Measurements from ENCODE around the gene TMTC1.

The TMTC1 gene

DNA sequence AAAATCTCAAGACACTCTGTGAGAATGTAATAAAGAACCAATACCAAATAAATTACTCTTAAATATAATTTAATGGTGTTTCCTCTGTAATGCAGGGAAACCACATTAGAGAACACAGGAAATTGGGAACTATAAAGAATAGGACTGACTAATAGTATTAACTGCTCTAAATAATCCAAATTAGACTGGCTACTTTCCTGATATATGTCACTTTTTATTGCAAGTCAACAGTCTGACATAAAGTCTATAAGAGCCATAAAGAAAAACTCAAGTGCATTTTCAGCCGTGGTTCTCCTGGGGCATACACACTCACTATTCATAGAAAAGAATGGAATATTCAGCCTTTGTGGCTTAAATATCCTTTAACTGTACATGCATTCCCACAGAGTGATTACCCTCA lies 161.5 kb downstream of the TMTC1 start:
- TF ChIP-seq TEAD4 (IDR thresholded peaks at IDR 0.05) = no peak
- TF ChIP-seq, protein P1, sequence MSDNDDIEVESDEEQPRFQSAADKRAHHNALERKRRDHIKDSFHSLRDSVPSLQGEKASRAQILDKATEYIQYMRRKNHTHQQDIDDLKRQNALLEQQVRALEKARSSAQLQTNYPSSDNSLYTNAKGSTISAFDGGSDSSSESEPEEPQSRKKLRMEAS (IDR thresholded peaks at IDR 0.05) = no peak
- TF ChIP-seq USF1 (IDR thresholded peaks at IDR 0.05) = no peak
- no peak for TF ChIP-seq CREB1 (IDR thresholded peaks at IDR 0.05; ENCODE audit: low read depth)
- TF ChIP-seq YY1 (IDR thresholded peaks at IDR 0.05; ENCODE audit: low read depth) = no peak
- no peak for TF ChIP-seq ZBTB7A (IDR thresholded peaks at IDR 0.05; ENCODE audit: low read depth)
- TF ChIP-seq NFIC (IDR thresholded peaks at IDR 0.05) = no peak
- TF ChIP-seq EGR1 (IDR thresholded peaks at IDR 0.05) = no peak

- TF ChIP-seq TAF1 (IDR thresholded peaks at IDR 0.05; ENCODE audit: low read depth) (no peak), RAD21 (IDR thresholded peaks at IDR 0.05; ENCODE audit: low read depth) (no peak), EP300 (IDR thresholded peaks at IDR 0.05; ENCODE audit: borderline replicate concordance) (no peak), REST (IDR thresholded peaks at IDR 0.05; ENCODE audit: low read depth) (no peak), TCF12 (IDR thresholded peaks at IDR 0.05; ENCODE audit: low read depth) (no peak), NFIC (IDR thresholded peaks at IDR 0.05) (no peak), USF1 (IDR thresholded peaks at IDR 0.05) (no peak), FOXM1 (IDR thresholded peaks at IDR 0.05; ENCODE audit: borderline replicate concordance, low read depth) (no peak), CREB1 (IDR thresholded peaks at IDR 0.05; ENCODE audit: low read depth) (no peak), ZBTB7A (IDR thresholded peaks at IDR 0.05; ENCODE audit: low read depth) (no peak), TEAD4 (IDR thresholded peaks at IDR 0.05) (no peak), EGR1 (IDR thresholded peaks at IDR 0.05) (no peak), CEBPB (IDR thresholded peaks at IDR 0.05) (no peak), YY1 (IDR thresholded peaks at IDR 0.05; ENCODE audit: low read depth) (no peak)
- TF ChIP-seq, protein P1 (IDR thresholded peaks at IDR 0.05) = no peak
Measured at GRCh38 chr12:29620030-29620429, 163.7 kb downstream of the TMTC1 start.

DNA sequence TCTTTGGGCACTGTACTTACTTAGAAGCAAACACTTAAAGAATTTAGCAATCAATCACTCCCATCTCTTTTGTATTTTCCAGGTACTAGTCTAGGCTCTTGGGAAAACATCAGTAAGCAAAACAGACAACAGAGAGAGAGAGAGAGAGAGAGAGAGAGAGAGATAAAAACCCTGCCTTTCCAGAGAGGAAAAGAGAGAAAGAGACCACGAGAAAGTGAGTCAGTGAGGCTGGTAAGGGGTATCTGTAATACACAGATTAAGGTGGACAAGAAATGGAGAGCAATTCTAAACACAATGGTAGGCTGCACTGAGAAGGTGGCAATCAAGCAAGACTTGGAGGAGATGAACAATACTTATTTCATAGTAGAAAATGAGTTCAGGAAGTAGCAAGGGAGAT lies 166.3 kb downstream of the TMTC1 start:
- TF ChIP-seq USF1 (IDR thresholded peaks at IDR 0.05) (no peak), TAF1 (IDR thresholded peaks at IDR 0.05; ENCODE audit: low read depth) (no peak), REST (IDR thresholded peaks at IDR 0.05; ENCODE audit: low read depth) (no peak), RAD21 (IDR thresholded peaks at IDR 0.05; ENCODE audit: low read depth) (no peak), TCF12 (IDR thresholded peaks at IDR 0.05; ENCODE audit: low read depth) (no peak), EP300 (IDR thresholded peaks at IDR 0.05; ENCODE audit: borderline replicate concordance) (no peak), CEBPB (IDR thresholded peaks at IDR 0.05) (no peak), CREB1 (IDR thresholded peaks at IDR 0.05; ENCODE audit: low read depth) (no peak), NFIC (IDR thresholded peaks at IDR 0.05) (no peak), EGR1 (IDR thresholded peaks at IDR 0.05) (no peak), TEAD4 (IDR thresholded peaks at IDR 0.05) (no peak), ZBTB7A (IDR thresholded peaks at IDR 0.05; ENCODE audit: low read depth) (no peak), YY1 (IDR thresholded peaks at IDR 0.05; ENCODE audit: low read depth) (no peak)
- TF ChIP-seq, protein P1 (IDR thresholded peaks at IDR 0.05) = no peak

DNA sequence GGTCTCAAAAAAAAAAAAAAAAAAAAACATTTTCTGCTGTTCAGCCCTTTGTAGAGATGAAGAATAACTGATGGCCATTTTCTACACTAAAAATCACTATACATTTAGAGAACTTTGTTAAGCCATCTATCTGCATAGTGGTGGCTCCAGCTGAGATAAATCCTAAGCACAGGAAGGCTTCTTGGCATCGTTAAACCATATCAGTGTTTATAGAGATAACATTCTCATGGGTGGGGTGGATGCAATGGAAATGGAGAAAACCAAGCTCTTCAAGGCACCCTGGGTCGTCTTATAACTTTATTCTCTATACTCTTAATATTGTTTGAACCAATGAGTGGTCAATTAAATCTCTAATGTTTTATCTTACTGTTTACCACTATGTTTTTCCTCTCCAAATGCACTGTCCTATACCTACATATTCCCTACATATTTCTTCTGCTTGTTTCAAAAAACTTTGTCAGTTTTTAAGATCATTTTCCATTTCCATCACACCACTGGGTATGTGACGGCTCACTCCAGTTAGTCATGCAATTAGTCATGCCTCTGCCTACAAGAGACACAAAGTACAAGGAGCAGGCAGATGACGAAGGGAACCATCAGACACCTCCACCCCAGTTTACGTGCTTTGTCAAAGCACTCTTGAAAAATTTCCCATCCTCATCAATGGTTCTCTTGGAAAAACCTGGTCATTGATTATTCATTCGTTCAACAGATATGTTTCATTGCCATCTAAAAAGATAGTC lies 166.9 kb downstream of the TMTC1 start:
- no peak for TF ChIP-seq NFIC (IDR thresholded peaks at IDR 0.05)
- TF ChIP-seq TAF1 (IDR thresholded peaks at IDR 0.05; ENCODE audit: low read depth) = no peak
- no peak for TF ChIP-seq REST (IDR thresholded peaks at IDR 0.05; ENCODE audit: low read depth)
- TF ChIP-seq, protein P1 (IDR thresholded peaks at IDR 0.05) = no peak
- no peak for TF ChIP-seq YY1 (IDR thresholded peaks at IDR 0.05; ENCODE audit: low read depth)
- no peak for TF ChIP-seq ZBTB7A (IDR thresholded peaks at IDR 0.05; ENCODE audit: low read depth)
